Astrocyte of the cerebellum (primary cell): ENCODE measurements around the gene MTCL1.

Experiments
- DNase-seq: peaks from one replicate; pipeline ENCODE4 v3.0.0-alpha.2; 2011; ENCODE audit warnings: low read depth
- H3K4me3 ChIP-seq: 2 replicates; pipeline ENCODE4 v1.5.1; 2011; ENCODE audit warnings: mild to moderate bottlenecking, low read depth, low read length, moderate library complexity
- CTCF ChIP-seq: IDR thresholded peaks from 2 replicates; pipeline ENCODE4 v1.5.1; 2012; ENCODE audit warnings: low read length, low read depth, moderate library complexity, mild to moderate bottlenecking; ENCODE audit errors: missing control alignments
- in situ Hi-C: cut with HindIII; loops from 2 replicates; pipeline ENCODE4 v1.10.0; 2017; ENCODE audit warnings: low sequenced_read_pairs

MTCL1 gene

GRCh38 chr18:8685914-8686216 lies 19.5 kb upstream of the MTCL1 start:
- no peak for TF ChIP-seq CTCF
- in situ Hi-C loops, result no loop called here
- no peak overlapping the region for H3K4me3 ChIP-seq
- no peak for DNase-seq

- no peak for DNase-seq
- in situ Hi-C loops, result no loop called here
- TF ChIP-seq CTCF, result no peak
- H3K4me3 ChIP-seq, result no peak overlapping the region
Observed at GRCh38 chr18:8686611-8687010, 18.7 kb upstream of the MTCL1 start.

GRCh38 chr18:8688216-8688800 lies 17.0 kb upstream of the MTCL1 start:
- H3K4me3 ChIP-seq, result no peak overlapping the region
- no peak for DNase-seq
- TF ChIP-seq CTCF, result no peak
- in situ Hi-C loops, result no loop called here

- in situ Hi-C loops, result no loop called here
- DNase-seq, result no peak
- TF ChIP-seq CTCF, result no peak
- no peak overlapping the region for H3K4me3 ChIP-seq
Observed at GRCh38 chr18:8688816-8689215, 16.5 kb upstream of the MTCL1 start.

DNA sequence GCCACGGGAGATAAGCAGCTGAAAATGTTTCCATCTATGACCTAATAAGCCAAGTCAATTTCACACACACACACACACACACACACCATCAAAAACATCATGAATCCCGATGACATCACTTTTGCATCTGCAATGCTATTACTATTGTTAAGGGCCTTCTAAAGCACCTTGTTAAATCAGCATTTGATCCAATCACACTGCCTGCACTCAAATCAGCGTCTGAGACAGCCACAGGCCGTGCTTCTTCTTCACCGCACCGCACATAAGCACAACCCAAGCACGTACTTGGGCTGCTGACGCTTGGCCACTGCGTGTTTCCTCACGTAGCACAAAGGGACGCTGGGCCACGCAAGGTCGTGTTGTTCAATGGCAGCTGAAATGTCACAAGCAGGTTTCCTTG lies 15.8 kb upstream of the MTCL1 start:
- no peak for TF ChIP-seq CTCF
- in situ Hi-C loops, result no loop called here
- no peak overlapping the region for H3K4me3 ChIP-seq
- DNase-seq, result no peak

- in situ Hi-C loops, result loop anchor here (5.0 kb wide), 2 partner anchors 38 to 52 kb away; no protein-coding TSS in a partner anchor
- DNase-seq, result no peak
- H3K4me3 ChIP-seq, result no peak overlapping the region
- no peak for TF ChIP-seq CTCF
Observed at GRCh38 chr18:8694891-8695290, 10.5 kb upstream of the MTCL1 start.

- in situ Hi-C loops, result loop anchor here (5.0 kb wide), 2 partner anchors 39 to 51 kb away; no protein-coding TSS in a partner anchor
- no peak for DNase-seq
- no peak for TF ChIP-seq CTCF
- H3K4me3 ChIP-seq, result no peak overlapping the region
Observed at GRCh38 chr18:8695932-8696517, 9.3 kb upstream of the MTCL1 start.
